NCI-H748 (cell line): ENCODE results near the gene AFAP1.

Experiments
- DNase-seq: peaks from one replicate; lab custom pipeline; 2025; ENCODE audit not compliant: unreplicated experiment; lab: John Stamatoyannopoulos, UW

The AFAP1 gene

GRCh38 chr4:7894677-7895181 is 44.9 kb downstream of the AFAP1 start:
- DNase-seq = no peak

DNA sequence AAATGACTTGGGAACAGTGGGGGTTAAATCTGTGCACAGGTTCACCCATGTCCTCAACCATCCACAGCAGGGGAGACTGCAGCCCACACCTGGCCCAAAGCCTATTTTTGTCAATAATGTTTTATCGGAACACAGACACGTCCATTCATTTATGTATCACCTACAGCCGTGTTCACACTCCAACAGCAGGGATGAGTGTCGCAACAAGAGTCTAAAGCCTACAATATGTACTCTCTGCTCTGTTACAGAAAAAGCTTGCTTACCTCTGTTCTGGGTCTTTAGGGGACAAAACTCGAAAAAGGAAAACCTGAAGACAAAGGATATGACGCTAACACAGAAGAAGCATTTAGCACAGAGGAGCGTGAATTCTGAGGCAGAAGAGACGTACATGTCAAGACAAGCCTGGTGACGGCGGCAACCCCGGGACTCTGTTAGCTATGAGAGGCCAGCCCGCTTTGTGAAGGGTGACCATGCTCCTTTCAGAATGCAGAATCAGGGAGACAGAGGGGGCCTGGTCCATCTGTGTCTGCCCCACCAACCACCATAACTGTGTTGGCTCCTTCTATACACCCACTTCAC is 45.5 kb downstream of the AFAP1 start:
- DNase-seq = no peak

GRCh38 chr4:7893539-7893938 is 46.1 kb downstream of the AFAP1 start:
- DNase-seq = no peak

DNA sequence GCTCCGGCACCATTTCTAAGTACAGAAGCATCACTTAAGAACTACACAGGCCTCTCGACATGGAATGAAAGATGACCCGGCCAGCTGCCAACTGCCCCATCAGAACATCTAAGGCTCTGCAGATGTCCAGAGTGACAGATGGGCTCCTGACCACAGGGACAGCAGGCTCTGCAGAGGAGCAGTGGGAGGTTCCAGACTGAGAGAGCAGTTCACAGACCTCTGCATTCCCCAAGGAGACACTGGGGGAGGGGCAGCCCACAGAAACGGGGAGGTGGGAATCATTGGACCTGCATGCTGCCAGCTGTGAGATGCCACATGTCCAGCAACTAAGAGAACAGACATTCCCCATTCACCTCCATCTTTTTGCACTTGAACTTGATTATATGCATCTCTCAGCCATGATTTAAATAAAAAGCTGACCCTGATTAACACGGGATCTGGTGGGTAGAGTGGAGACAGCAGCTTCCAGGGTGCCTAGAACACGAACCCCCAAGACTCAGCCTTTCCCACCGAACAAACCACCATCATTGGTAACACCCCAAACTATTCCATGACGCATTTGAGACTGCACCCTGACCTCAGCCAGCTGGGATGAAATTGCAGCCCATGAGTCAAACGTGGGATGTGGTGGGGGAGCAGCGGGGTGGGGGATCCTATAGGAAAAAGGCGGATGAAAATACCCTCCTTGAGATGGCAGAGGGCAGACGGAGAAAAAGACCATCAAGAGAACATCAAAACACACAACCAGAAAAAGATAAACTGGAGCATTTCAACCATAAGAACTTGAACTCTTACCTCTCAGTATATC is 47.2 kb downstream of the AFAP1 start:
- no peak for DNase-seq

DNA sequence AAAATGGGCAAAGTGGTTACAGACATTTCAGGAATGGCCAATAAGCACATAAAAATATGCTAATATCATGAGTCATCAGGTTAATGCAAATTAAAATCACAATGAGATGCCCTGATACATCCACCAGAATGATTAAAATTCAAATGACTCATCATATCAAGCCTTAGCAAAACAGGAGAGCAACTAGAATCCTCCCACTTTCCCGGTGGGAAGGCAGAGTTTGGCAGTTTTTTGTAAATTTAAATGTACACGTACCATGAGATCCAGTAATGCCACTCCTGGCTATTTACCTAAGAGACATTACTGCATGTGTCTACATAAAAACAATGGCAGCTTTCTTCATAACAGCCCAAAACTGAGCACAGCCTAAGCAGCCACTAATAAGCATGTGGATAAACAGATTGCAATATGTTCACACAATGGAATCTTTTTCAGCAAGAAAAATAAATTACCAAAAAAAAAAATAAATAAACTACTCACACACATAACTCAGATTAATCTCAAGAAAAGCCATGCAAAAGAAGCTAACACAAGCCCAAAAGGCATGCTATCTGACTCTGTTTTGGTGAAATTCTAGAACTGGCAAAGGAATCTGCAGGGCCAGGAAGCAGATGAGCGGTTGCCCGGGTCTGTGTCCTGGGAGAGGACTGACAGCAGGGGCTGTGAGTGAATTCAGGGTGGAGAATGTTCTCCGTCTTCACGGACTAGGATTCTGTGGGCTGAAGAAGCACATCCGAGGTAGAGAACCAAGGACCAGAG is 48.8 kb downstream of the AFAP1 start:
- peak; percentile 40 for DNase-seq

GRCh38 chr4:7887436-7887835 is 52.2 kb downstream of the AFAP1 start:
- DNase-seq = no peak

DNA sequence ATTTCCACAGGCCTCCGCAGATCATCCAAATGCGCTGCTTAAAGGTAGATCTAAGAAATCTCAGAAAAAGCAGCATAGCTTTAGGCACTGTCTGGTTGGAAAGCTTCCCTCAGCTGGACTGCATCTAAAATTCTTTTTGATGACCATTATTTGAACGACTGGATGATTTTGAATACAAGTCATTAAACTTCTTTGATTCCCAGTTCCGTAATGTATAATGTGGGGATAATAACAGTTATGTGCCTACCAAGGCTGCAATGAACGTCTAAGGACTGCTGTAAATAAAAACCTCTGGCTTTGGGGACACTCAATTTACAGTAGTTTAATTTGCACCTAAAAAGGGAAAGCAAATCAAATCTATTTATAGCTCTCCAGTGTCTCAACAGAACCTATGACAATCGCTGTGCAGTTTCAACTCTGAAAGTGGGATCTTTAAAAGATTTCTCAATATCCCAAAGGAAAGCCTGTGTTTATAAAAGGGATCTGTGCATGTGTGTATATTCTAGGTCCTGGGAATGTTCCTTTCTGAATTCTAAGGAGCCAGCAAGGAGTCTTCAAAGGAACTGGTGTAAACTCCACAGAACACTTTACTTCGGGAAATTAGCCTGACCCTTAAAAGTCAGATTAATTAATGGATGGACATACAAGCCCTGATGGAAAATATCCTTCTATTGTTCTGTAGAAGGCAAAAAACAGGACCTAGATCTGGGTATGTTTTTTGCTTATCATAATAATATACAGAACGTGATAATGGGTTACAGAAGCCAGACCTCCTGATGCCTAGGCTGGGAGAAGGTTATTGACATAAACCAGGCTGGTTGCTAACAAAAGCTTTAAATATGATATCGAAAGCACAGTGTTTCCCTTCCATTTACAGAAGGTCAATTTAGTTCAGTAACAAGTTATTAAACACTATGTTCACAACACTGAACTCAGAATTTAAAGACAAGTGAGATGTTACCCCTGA is 53.4 kb downstream of the AFAP1 start:
- no peak for DNase-seq

GRCh38 chr4:7885216-7886006 is 54.2 kb downstream of the AFAP1 start:
- DNase-seq = no peak

DNA sequence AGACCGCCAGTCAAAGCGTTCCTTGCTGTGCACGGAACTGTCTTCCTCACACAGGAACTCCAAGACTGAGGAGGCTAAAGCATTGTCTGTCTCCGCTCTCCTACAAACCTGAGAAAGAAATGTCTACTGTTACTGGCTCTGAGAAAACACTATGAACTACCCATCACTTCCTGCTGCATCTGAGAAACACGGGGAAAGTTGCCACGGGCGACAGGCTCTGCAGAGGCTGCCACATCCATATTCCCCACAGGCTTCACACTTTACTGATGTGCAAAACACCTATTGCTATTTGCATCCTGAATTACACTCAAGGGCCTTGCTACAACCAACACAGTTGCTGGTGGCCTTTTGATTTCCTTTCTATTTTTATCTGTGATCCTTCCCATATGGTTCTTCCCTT is 59.0 kb downstream of the AFAP1 start:
- DNase-seq = no peak

- no peak for DNase-seq
Observed at GRCh38 chr4:7879127-7879526, 60.5 kb downstream of the AFAP1 start.

DNA sequence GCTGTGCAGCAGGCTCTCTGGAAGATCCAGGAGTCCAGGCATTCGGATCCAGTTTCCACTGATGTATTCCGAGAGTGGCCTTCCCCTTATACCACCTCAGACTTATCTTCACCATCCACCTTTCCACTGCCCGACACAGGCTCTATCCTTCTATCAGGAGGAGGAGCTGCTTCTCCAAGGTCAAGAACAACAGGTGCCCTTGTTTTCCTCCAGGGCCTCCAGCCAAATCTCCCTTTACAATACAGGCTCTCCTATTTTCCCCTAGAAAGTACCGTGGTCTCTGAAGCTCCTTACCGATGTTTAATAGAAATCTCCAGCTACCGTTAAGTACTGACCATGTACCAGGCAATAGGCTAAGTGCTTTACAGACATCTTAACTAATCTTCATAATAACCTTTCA is 61.3 kb downstream of the AFAP1 start:
- no peak for DNase-seq

DNA sequence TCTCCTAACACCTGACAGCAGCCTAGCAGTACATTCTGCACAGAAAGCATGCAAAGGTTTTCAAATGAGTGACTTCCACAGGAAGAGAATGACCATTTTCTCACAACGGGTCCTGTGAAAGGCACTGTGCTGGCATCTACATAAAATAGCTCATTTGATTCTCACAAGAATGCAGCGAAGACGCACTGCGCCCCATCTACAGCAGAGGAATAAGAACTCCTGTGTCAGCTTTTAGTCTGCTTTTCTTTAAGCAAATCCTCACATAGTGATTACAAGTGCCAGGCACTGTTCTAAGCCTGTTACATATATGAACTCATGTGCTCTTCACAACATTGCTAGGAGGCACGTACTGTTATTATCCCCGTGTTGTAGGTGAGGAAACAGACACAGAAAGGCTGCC is 62.5 kb downstream of the AFAP1 start:
- DNase-seq = no peak

GRCh38 chr4:7876201-7876875 is 63.3 kb downstream of the AFAP1 start:
- DNase-seq = no peak

DNA sequence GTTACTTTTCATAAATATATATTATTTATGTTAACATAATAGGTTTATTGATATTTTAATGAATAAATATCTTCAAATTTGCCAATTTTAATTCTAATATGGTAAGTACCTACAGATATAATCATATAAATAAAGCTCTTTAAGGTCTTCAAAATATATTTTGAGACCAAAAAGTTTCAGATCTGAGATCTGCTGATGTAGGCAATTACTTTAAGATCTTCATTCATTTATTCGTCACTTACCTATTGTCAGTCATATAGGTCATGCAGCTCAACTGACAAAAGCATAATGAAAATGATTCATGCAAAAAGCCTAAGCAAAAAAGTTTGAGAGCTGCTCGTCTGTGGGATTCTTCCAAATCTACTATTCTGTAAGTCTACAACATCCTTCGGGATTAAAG is 64.8 kb downstream of the AFAP1 start:
- DNase-seq = no peak

DNA sequence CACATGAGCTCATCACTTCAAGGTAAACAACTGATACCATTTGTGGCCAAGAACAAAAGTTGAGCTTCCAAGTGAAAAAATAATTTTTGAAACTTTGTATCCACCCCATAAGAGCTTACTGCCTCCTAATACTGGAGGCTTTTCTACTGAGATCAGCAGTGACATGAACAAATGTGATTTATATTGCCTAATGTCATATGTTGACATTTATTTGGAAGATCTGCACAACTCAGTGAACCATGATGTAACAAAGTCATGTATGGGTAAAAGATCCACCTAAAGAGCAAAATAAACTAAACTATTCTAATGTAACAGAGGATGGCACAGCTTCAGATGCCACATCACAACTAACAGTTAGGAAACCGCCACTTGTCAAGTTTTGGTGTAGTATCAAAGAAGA is 65.8 kb downstream of the AFAP1 start:
- DNase-seq = no peak

GRCh38 chr4:7872264-7872771 is 67.3 kb downstream of the AFAP1 start:
- peak; percentile 19 for DNase-seq

DNA sequence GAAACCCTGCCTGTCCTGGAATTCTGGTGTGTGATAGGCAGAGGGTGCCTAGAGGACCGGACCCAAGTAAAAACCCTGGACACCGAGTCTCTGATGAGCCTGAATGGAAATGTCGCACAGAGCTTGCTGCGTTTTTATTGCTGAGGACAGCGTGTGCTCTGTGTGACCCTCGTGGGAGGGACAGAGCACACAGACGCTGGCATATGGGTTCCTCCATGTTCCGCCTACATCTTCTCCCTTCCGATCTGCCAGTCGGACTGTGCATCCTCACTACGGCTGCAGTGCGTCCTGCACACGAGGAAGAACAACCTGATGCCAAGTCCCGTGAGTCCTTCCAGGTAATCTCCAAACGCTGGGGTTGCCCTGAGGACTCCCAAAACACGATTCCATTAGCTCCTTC is 68.3 kb downstream of the AFAP1 start:
- DNase-seq = no peak

DNA sequence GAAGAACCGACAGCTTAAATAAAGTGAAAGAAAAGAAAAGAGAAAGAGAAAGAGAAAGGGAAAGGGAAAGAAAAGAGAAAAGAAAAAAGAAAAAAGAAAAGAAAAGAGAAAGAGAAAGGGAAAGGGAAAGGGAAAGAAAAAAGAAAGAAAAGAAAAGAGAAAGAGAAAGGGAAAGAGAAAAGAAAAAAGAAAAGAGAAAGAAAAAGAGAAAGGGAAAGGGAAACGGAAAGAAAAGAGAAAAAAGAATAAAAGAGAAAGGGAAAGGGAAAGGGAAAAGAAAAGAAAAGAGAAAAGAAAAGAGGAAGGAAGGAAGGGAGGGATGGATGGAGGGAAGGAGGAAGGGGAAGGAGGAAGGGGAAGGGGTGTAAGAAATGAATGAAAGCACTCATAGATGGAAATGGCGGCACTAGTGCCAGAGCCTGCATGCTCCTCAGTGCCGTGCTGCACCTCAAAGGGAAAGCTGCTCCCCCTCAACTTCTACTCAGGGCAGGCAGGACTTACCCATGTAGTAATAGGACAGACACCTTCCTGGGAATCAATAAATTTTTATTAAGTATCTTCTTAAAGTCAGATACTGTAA is 70.7 kb downstream of the AFAP1 start:
- DNase-seq = no peak

DNA sequence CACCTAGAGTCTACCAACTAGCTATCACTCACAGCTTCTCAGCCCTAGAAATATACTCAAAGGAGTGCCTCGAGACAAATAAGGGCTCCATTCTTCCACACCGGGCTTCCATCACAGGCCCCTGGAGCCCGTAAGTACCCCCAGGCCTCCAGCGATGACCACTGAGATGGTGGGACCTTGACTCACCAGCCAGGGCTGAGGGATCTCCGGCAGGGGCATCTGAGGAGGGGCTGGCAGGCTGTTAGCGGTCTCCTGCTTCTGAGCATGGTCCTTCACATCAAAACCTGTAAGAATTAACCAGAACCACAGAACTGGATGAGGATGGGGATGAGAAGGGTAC is 71.3 kb downstream of the AFAP1 start:
- no peak for DNase-seq
